ENCODE results near the gene UBE2QL1. TPM values are rescaled to one million over a fixed set of nuclear protein-coding genes. Genes with fewer than 3 reads are reported as not detected.

Gene UBE2QL1
- total RNA-seq, 1 donor from 2014 or later: not detected

DNA sequence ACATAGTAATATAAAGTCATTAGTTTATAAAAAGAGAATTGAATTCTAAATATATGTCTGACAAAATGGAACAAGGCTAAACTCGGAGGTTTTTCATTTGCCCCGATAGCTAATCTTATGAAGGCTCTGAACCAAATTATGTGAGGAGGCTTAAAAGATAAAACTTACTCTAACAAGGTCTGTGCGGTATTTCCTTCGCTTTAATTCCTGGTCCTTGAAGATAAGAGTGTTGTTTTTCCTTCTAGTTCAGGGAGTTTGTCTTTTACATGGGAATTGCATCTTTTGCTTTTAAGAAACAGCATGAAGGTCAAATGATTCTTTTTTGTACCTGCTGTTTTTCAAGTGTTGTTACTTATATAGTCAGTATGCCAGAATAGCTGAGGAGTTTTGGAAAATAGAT lies 68.2 kb downstream of the UBE2QL1 start:
- Histone ChIP-seq H3K27me3 (ENCODE audit: control insufficient read depth, insufficient read depth, low read length) (no peaks in the 10 kb centered on the region), H3K36me3 (ENCODE audit: control insufficient read depth, insufficient read depth, low read length) (no peaks in the 10 kb centered on the region), H3K4me3 (ENCODE audit: low read depth, low read length) (no peak overlapping the region)
- TF ChIP-seq, protein P1, sequence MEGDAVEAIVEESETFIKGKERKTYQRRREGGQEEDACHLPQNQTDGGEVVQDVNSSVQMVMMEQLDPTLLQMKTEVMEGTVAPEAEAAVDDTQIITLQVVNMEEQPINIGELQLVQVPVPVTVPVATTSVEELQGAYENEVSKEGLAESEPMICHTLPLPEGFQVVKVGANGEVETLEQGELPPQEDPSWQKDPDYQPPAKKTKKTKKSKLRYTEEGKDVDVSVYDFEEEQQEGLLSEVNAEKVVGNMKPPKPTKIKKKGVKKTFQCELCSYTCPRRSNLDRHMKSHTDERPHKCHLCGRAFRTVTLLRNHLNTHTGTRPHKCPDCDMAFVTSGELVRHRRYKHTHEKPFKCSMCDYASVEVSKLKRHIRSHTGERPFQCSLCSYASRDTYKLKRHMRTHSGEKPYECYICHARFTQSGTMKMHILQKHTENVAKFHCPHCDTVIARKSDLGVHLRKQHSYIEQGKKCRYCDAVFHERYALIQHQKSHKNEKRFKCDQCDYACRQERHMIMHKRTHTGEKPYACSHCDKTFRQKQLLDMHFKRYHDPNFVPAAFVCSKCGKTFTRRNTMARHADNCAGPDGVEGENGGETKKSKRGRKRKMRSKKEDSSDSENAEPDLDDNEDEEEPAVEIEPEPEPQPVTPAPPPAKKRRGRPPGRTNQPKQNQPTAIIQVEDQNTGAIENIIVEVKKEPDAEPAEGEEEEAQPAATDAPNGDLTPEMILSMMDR (IDR thresholded peaks at IDR 0.05; ENCODE audit: insufficient read depth, low read length, severe bottlenecking): no peak
- FAIRE-seq (no peak), DNase-seq (ENCODE audit: low read depth) (no peak)

GRCh38 chr5:6517510-6517909 lies 68.9 kb downstream of the UBE2QL1 start:
- Histone ChIP-seq H3K4me3 (ENCODE audit: low read depth, low read length) (no peak overlapping the region), H3K36me3 (ENCODE audit: control insufficient read depth, insufficient read depth, low read length) (no peaks in the 10 kb centered on the region), H3K27me3 (ENCODE audit: control insufficient read depth, insufficient read depth, low read length) (no peaks in the 10 kb centered on the region)
- FAIRE-seq (no peak), DNase-seq (ENCODE audit: low read depth) (no peak)
- TF ChIP-seq, protein P1 (IDR thresholded peaks at IDR 0.05; ENCODE audit: insufficient read depth, low read length, severe bottlenecking): no peak

DNA sequence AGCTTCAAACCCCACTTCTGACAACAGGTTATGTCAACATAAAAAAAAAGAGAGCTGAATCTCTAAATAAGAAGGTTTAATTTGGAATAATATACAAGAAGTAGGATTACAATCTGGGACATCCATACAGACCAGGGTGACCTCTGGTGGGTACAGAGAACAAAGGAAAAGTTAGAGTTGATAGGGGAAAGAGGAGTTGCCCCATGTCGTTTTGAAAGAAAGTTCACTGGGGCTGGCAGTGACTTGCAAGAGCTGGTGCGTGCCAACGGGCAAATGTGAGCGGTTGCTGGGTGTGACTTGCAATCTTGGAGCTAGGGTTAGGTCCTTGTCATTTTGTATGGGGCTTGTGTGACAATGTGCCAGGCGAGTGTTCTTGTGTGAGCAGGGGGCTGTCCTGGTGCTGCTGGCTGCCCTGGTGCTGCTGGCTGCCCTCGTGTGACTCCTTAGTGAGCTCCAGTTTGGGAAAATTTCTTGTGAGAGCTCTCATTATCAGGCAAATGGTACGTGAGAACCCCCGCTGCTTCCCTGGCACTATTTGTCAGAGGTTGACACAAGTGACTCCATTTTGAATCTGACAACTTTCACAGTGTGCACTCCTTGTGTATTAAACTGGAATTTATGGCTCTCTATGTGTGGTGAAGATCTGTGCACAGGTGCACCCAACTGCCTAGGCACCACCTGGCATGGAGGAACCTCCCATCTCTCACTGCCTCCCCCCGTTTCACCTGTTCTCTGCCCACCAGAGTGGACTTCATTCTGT lies 69.8 kb downstream of the UBE2QL1 start:
- H3K27me3 ChIP-seq (ENCODE audit: control insufficient read depth, insufficient read depth, low read length): no peaks in the 10 kb centered on the region
- H3K36me3 ChIP-seq (ENCODE audit: control insufficient read depth, insufficient read depth, low read length): no peaks in the 10 kb centered on the region
- no peak overlapping the region for H3K4me3 ChIP-seq (ENCODE audit: low read depth, low read length)
- TF ChIP-seq, protein P1 (IDR thresholded peaks at IDR 0.05; ENCODE audit: insufficient read depth, low read length, severe bottlenecking): no peak
- no peak for DNase-seq (ENCODE audit: low read depth)
- no peak for FAIRE-seq

GRCh38 chr5:6520201-6520600 lies 71.5 kb downstream of the UBE2QL1 start:
- TF ChIP-seq, protein P1 (IDR thresholded peaks at IDR 0.05; ENCODE audit: insufficient read depth, low read length, severe bottlenecking): no peak
- Histone ChIP-seq H3K4me3 (ENCODE audit: low read depth, low read length) (no peak overlapping the region), H3K36me3 (ENCODE audit: control insufficient read depth, insufficient read depth, low read length) (no peaks in the 10 kb centered on the region), H3K27me3 (ENCODE audit: control insufficient read depth, insufficient read depth, low read length) (no peaks in the 10 kb centered on the region)
- DNase-seq (ENCODE audit: low read depth): no peak
- no peak for FAIRE-seq

DNA sequence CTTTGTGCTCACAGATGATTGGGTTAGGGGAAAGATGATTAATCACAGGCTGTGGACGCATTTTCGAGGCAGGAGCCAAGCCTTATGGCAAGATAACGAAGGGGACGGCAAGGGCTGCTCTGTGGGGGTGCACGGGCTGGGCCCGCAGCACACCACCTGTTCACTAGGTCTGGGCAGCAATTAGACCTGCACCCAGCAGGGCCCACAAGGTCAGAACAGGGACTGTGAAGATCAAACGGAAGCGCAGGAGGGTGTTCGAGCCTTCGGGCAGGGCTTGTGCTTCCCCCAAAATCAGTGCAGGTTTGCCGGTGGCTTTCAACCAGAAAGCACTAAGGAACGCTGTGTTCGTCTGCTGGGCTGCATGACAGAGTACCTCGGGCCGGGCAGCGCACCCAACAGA lies 73.7 kb downstream of the UBE2QL1 start:
- no peak for FAIRE-seq
- no peak overlapping the region for H3K4me3 ChIP-seq (ENCODE audit: low read depth, low read length)
- TF ChIP-seq, protein P1 (IDR thresholded peaks at IDR 0.05; ENCODE audit: insufficient read depth, low read length, severe bottlenecking): no peak
- no peak for DNase-seq (ENCODE audit: low read depth)
- no peaks in the 10 kb centered on the region for H3K27me3 ChIP-seq (ENCODE audit: control insufficient read depth, insufficient read depth, low read length)
- H3K36me3 ChIP-seq (ENCODE audit: control insufficient read depth, insufficient read depth, low read length): no peaks in the 10 kb centered on the region

DNA sequence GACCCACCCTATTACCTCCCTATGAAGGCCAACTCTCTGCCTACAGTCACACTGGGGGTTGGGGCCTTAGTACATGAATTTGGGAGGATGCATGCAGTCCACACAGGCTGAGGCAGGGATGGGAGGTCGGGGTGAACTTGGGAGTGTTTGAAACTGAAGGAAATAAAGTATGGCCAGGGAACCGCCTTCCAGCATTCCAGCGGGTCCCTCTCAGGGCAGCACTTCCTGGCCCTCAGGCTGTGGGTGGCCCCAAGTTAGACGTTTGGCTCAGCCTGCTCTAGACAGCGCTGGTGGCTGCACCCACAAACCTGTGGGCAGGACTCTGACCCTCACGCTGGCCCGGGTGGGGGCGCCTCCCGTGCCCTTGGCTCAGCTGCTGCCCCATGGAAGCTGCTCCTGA lies 74.3 kb downstream of the UBE2QL1 start:
- TF ChIP-seq, protein P1 (IDR thresholded peaks at IDR 0.05; ENCODE audit: insufficient read depth, low read length, severe bottlenecking): no peak
- FAIRE-seq: no peak
- no peak for DNase-seq (ENCODE audit: low read depth)

More for the DNA sequence above, 74.3 kb downstream of the UBE2QL1 start:
- Histone ChIP-seq H3K27me3 (ENCODE audit: control insufficient read depth, insufficient read depth, low read length) (no peaks in the 10 kb centered on the region), H3K4me3 (ENCODE audit: low read depth, low read length) (no peak overlapping the region), H3K36me3 (ENCODE audit: control insufficient read depth, insufficient read depth, low read length) (no peaks in the 10 kb centered on the region)

All from bronchial epithelial cell (primary cell).